ENCODE data around the gene GADD45A.

Gene GADD45A, protein sequence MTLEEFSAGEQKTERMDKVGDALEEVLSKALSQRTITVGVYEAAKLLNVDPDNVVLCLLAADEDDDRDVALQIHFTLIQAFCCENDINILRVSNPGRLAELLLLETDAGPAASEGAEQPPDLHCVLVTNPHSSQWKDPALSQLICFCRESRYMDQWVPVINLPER

DNA sequence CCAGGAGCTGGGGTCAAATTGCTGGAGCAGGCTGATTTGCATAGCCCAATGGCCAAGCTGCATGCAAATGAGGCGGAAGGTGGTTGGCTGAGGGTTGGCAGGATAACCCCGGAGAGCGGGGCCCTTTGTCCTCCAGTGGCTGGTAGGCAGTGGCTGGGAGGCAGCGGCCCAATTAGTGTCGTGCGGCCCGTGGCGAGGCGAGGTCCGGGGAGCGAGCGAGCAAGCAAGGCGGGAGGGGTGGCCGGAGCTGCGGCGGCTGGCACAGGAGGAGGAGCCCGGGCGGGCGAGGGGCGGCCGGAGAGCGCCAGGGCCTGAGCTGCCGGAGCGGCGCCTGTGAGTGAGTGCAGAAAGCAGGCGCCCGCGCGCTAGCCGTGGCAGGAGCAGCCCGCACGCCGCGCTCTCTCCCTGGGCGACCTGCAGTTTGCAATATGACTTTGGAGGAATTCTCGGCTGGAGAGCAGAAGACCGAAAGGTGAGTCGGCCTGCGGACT is at the start of gene GADD45A:
Gene GADD45A, plus strand, starts transcription at position 135 of the 491 bp plus-strand sequence. Its CDS starts 294 bp downstream, at position 429.
- no peak for FAIRE-seq
- peak; percentile 85 for DNase-seq (ENCODE audit: insufficient read length, low spot score)
- TF ChIP-seq, protein P1, sequence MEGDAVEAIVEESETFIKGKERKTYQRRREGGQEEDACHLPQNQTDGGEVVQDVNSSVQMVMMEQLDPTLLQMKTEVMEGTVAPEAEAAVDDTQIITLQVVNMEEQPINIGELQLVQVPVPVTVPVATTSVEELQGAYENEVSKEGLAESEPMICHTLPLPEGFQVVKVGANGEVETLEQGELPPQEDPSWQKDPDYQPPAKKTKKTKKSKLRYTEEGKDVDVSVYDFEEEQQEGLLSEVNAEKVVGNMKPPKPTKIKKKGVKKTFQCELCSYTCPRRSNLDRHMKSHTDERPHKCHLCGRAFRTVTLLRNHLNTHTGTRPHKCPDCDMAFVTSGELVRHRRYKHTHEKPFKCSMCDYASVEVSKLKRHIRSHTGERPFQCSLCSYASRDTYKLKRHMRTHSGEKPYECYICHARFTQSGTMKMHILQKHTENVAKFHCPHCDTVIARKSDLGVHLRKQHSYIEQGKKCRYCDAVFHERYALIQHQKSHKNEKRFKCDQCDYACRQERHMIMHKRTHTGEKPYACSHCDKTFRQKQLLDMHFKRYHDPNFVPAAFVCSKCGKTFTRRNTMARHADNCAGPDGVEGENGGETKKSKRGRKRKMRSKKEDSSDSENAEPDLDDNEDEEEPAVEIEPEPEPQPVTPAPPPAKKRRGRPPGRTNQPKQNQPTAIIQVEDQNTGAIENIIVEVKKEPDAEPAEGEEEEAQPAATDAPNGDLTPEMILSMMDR (IDR thresholded peaks at IDR 0.05; ENCODE audit: insufficient read depth, missing control alignments), result no peak

DNA sequence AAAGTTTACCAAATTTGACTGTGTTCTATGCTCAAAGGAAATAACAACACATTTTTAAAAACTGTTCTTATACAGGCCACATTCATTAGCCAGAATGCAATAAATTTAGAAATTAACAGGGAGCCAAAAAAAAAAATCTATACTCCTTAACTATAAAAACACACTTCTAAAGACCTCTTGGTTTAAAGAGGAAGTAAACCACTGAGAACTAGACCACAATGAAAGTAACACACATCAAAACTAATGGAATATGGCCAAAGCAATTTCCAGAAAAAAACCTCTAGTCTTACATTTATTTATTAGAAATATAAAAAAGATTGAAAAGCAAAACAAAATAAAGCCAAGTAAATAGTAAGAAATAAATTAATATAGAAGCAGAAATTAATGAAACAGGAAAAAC is 48.9 kb upstream of the GADD45A start:
- FAIRE-seq (no peak), DNase-seq (ENCODE audit: insufficient read length, low spot score) (no peak)
- TF ChIP-seq, protein P1 (IDR thresholded peaks at IDR 0.05; ENCODE audit: insufficient read depth, missing control alignments), result no peak

DNA sequence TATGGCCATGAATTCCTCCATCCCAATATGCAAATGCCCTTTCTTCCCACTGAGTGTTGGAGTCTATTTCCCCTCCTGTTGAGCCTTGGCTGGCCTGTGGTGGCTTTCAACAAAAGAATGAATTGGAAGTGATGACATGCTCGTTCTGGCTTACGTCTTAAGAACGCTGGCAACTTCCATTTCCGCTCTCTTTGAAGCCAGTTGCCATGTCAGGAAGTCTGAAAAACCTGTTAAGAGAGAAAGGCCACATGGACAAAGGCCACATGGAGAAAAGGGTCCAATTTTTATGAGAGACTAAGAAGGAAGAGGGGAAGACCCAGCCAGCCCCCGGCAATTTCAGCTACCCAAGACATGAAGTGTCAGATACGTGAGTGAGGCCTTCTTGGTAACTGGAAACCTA is 45.6 kb upstream of the GADD45A start:
- TF ChIP-seq, protein P1 (IDR thresholded peaks at IDR 0.05; ENCODE audit: insufficient read depth, missing control alignments), result no peak
- no peak for FAIRE-seq
- DNase-seq (ENCODE audit: insufficient read length, low spot score), result no peak

DNA sequence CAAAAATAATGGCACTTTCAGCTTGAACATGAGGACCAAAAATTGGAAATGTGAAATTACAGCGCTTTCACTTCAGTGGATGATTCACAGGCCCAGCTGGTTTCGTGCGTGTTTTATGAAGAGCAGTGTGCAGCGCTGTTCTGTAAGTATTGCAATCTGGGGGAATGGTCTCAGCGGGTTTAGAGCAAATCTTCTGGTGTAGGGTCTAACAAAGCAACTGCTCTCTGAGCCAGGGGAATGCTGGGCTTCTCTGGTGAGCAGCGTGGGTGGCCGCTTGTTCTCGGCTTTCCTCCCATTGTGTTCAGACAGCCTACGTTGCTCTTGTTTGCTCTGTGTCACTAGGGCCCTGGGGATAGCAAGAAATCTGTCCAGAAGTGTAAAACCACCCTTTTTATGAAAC is 42.4 kb upstream of the GADD45A start:
- TF ChIP-seq, protein P1 (IDR thresholded peaks at IDR 0.05; ENCODE audit: insufficient read depth, missing control alignments), result no peak
- FAIRE-seq (no peak), DNase-seq (ENCODE audit: insufficient read length, low spot score) (no peak)

DNA sequence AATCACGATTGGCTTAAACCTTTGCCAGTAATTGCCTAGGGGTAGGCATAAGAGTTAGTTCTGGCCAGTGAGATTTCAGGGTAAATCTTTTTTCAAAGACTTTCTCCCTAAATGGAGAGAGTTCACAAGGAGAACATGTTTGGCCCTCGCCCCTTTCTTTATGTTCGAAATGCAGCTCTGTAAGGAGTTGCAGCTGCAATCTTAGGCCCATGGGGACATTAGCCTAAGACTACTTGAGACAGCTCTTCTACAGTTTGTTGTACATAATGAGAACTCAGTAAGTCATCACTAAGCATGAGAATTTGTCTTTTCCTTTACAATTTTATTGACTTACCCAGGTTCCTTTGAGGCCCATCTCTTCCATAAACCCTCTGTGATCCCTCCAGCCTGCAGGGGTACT is 40.4 kb upstream of the GADD45A start:
- DNase-seq (ENCODE audit: insufficient read length, low spot score), result no peak
- TF ChIP-seq, protein P1 (IDR thresholded peaks at IDR 0.05; ENCODE audit: insufficient read depth, missing control alignments), result no peak
- FAIRE-seq, result no peak

DNA sequence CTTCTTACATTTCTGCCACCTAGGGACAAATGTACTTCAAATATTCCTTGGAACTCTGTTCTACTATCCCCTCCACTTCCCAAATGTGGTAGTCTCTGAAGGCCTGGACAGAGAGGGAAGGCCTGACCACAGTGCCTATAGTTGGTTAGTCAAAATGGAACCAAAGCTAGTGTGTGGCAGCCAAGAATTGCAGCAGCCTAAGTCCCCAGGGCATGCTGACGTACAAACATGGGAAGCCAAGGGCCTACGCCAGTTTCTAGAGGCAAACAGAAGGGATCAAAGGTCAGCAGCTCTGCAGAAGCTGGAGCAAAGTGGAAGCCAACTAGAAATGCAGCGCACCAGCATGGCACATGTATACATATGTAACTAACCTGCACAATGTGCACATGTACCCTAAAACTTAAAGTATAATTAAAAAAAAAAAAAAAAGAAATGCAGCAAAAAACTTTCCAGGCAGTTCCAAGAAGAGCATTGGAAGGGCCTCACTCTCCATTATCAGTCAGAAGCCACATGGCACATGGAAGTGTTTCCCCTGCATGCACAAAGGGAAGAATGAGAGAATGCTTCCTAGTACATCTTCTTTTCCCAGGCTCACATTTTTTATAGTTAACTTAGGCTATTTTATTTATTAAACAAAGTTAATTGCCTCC is 39.4 kb upstream of the GADD45A start:
- DNase-seq (ENCODE audit: insufficient read length, low spot score) (no peak), FAIRE-seq (no peak)
- TF ChIP-seq, protein P1 (IDR thresholded peaks at IDR 0.05; ENCODE audit: insufficient read depth, missing control alignments), result no peak

Data from D721Med (cell line).